Loucy (cell line): Measurements from ENCODE around the gene DLGAP4.

Source experiments
- EZH2phosphoT487 ChIP-seq: fragments of 200-600 bp; IDR thresholded peaks from 2 replicates; pipeline ENCODE4 v1.6.1; 2018; ENCODE audit warnings: antibody characterized with exemption, mild to moderate bottlenecking, moderate library complexity, borderline replicate concordance
- TF ChIP-seq, protein P1 (sequence below): fragments of 200-600 bp; sonication (generic); conservative IDR thresholded peaks from 2 replicates; pipeline ENCODE4 v1.5.1; 2014; ENCODE audit warnings: mild to moderate bottlenecking, antibody characterized with exemption, low read length

DNA sequence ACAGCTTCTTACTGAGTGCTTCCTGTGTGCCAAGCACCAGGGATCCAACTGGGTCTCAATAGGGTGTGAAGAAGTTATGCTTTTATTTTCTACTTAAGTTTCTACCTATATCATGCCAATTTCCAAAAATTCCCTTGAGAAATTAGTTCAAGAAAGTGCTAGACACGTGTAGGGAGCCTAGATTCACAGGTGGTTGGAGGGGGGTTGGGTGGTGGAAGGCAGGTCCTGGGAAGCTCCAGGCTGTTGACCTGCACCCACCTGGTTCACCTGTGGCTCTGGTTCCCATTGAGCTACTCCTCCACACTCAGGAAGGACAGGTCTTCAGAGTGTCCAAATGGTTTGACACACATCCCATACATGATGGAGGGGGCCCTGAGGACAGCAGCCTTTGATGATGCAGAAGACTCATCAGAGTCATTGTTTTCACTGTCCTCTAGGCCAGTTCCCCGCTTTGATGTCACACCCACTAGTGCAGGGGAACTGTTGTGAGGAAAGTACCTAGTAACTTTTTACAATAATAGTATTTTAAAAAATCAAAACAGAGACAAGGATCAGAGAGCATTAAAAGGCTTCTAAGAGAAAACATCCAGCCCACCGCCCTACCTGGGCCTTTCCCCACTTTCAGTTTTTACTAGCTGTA is 195.3 kb downstream of the DLGAP4 start:
- TF ChIP-seq, protein P1, sequence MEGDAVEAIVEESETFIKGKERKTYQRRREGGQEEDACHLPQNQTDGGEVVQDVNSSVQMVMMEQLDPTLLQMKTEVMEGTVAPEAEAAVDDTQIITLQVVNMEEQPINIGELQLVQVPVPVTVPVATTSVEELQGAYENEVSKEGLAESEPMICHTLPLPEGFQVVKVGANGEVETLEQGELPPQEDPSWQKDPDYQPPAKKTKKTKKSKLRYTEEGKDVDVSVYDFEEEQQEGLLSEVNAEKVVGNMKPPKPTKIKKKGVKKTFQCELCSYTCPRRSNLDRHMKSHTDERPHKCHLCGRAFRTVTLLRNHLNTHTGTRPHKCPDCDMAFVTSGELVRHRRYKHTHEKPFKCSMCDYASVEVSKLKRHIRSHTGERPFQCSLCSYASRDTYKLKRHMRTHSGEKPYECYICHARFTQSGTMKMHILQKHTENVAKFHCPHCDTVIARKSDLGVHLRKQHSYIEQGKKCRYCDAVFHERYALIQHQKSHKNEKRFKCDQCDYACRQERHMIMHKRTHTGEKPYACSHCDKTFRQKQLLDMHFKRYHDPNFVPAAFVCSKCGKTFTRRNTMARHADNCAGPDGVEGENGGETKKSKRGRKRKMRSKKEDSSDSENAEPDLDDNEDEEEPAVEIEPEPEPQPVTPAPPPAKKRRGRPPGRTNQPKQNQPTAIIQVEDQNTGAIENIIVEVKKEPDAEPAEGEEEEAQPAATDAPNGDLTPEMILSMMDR: no peak
- no peak for TF ChIP-seq EZH2phosphoT487
